ENCODE data around the gene FBXO36. TPM values are rescaled to one million over a fixed set of nuclear protein-coding genes. Genes with fewer than 3 reads are reported as not detected.

The FBXO36 gene
- total and polyA plus RNA-seq, 4 donors = 0.56 to 1.3 (median 0.69) TPM

- DNase-seq (ENCODE audit: low spot score) = no peak
- Histone ChIP-seq H3K9ac (ENCODE audit: low read depth in 1 of 2, low read length in 2 of 2) (no peak overlapping the region), H3K36me3 (ENCODE audit: control insufficient read depth in 4 of 4, insufficient read depth in 3 of 4, low read depth in 1 of 4, low read length in 3 of 4) (peaks cover 3 to 11% (median 6%) of the 10 kb centered on the region in 4 donors), H3K9me3 (ENCODE audit: control insufficient read depth in 4 of 4, low read length in 3 of 4) (no peaks in the 10 kb centered on the region), H3K4me1 (ENCODE audit: control insufficient read depth in 4 of 4, insufficient read depth in 4 of 4, low read length in 3 of 4) (peaks cover 0 to 6% (median 3%) of the 10 kb centered on the region in 4 donors), H3K4me3 (ENCODE audit: low read depth in 1 of 3, low read length in 3 of 3) (no peak overlapping the region), H3K27ac (ENCODE audit: low read depth in 1 of 2, low read length in 2 of 2) (no peak overlapping the region), H3K27me3 (ENCODE audit: control insufficient read depth in 4 of 4, insufficient read depth in 4 of 4, low read length in 3 of 4) (no peaks in the 10 kb centered on the region)
- WGBS = 67% methylated on average over 1 of the region's 1 CpG
- TF ChIP-seq RAD21 (IDR thresholded peaks at IDR 0.05) (no peak), MAX (IDR thresholded peaks at IDR 0.05) (no peak), GABPA (IDR thresholded peaks at IDR 0.05 in 1 of 2, conservative IDR thresholded peaks at IDR 0.05 in 1 of 2) (no peak), EGR1 (IDR thresholded peaks at IDR 0.05; ENCODE audit: low read depth in 2 of 2) (no peak), JUND (IDR thresholded peaks at IDR 0.05) (no peak), YY1 (IDR thresholded peaks at IDR 0.05) (no peak), TAF1 (conservative IDR thresholded peaks at IDR 0.05) (no peak)
- TF ChIP-seq, protein P1, sequence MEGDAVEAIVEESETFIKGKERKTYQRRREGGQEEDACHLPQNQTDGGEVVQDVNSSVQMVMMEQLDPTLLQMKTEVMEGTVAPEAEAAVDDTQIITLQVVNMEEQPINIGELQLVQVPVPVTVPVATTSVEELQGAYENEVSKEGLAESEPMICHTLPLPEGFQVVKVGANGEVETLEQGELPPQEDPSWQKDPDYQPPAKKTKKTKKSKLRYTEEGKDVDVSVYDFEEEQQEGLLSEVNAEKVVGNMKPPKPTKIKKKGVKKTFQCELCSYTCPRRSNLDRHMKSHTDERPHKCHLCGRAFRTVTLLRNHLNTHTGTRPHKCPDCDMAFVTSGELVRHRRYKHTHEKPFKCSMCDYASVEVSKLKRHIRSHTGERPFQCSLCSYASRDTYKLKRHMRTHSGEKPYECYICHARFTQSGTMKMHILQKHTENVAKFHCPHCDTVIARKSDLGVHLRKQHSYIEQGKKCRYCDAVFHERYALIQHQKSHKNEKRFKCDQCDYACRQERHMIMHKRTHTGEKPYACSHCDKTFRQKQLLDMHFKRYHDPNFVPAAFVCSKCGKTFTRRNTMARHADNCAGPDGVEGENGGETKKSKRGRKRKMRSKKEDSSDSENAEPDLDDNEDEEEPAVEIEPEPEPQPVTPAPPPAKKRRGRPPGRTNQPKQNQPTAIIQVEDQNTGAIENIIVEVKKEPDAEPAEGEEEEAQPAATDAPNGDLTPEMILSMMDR (IDR thresholded peaks at IDR 0.05; ENCODE audit: low read depth, low read length, missing input control) = no peak
Measured at GRCh38 chr2:229873123-229873581, 49.2 kb upstream of the FBXO36 start.

GRCh38 chr2:229874647-229875046 is 47.7 kb upstream of the FBXO36 start:
- no peak overlapping the region for H3K4me3 ChIP-seq (ENCODE audit: low read depth in 1 of 3, low read length in 3 of 3)
- no peak for TF ChIP-seq FOXA1 (IDR thresholded peaks at IDR 0.05)
- TF ChIP-seq RAD21 (IDR thresholded peaks at IDR 0.05) = no peak
- no peak for TF ChIP-seq FOXA2 (IDR thresholded peaks at IDR 0.05)
- TF ChIP-seq, protein P2, sequence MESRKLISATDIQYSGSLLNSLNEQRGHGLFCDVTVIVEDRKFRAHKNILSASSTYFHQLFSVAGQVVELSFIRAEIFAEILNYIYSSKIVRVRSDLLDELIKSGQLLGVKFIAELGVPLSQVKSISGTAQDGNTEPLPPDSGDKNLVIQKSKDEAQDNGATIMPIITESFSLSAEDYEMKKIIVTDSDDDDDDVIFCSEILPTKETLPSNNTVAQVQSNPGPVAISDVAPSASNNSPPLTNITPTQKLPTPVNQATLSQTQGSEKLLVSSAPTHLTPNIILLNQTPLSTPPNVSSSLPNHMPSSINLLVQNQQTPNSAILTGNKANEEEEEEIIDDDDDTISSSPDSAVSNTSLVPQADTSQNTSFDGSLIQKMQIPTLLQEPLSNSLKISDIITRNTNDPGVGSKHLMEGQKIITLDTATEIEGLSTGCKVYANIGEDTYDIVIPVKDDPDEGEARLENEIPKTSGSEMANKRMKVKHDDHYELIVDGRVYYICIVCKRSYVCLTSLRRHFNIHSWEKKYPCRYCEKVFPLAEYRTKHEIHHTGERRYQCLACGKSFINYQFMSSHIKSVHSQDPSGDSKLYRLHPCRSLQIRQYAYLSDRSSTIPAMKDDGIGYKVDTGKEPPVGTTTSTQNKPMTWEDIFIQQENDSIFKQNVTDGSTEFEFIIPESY (IDR thresholded peaks at IDR 0.05) = no peak
- no peak for TF ChIP-seq NR2F2 (IDR thresholded peaks at IDR 0.05)
- H3K4me1 ChIP-seq (ENCODE audit: control insufficient read depth in 4 of 4, insufficient read depth in 4 of 4, low read length in 3 of 4) = peaks cover 0 to 6% (median 3%) of the 10 kb centered on the region in 4 donors
- H3K27ac ChIP-seq (ENCODE audit: low read depth in 1 of 2, low read length in 2 of 2) = no peak overlapping the region
- no peak overlapping the region for H3K9ac ChIP-seq (ENCODE audit: low read depth in 1 of 2, low read length in 2 of 2)
- peaks cover 3 to 20% (median 13%) of the 10 kb centered on the region in 4 donors for H3K36me3 ChIP-seq (ENCODE audit: control insufficient read depth in 4 of 4, insufficient read depth in 3 of 4, low read depth in 1 of 4, low read length in 3 of 4)
- no peaks in the 10 kb centered on the region for H3K27me3 ChIP-seq (ENCODE audit: control insufficient read depth in 4 of 4, insufficient read depth in 4 of 4, low read length in 3 of 4)
- no peak for DNase-seq (ENCODE audit: low spot score)
- 93% methylated on average over 4 of the region's 4 CpGs for WGBS
- no peaks in the 10 kb centered on the region for H3K9me3 ChIP-seq (ENCODE audit: control insufficient read depth in 4 of 4, low read length in 3 of 4)

DNA sequence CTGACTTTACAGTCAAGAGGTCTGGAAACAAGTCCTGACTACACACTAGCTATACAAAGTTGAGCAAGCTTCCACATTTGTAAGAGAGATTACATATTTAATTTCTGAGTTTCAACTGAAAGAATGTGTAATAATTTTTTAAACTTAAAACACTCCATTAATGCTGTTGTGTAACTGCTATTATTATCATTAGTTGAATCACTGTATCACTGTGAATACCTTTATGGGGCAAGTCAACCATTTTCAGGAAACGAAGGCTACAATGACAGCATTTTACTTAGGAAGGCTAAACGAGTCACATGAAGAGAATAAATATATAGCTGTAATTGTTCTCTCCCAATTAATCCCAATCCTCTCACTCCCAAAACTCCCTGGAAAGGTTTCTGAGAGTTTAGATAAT is 46.8 kb upstream of the FBXO36 start:
- no peaks in the 10 kb centered on the region for H3K27me3 ChIP-seq (ENCODE audit: control insufficient read depth in 4 of 4, insufficient read depth in 4 of 4, low read length in 3 of 4)
- WGBS = 91% methylated on average over 2 of the region's 2 CpGs
- no peak overlapping the region for H3K4me3 ChIP-seq (ENCODE audit: low read depth in 1 of 3, low read length in 3 of 3)
- H3K27ac ChIP-seq (ENCODE audit: low read depth in 1 of 2, low read length in 2 of 2) = no peak overlapping the region
- H3K4me1 ChIP-seq (ENCODE audit: control insufficient read depth in 4 of 4, insufficient read depth in 4 of 4, low read length in 3 of 4) = peaks cover 0 to 7% (median 3%) of the 10 kb centered on the region in 4 donors
- H3K9ac ChIP-seq (ENCODE audit: low read depth in 1 of 2, low read length in 2 of 2) = no peak overlapping the region
- peaks cover 3 to 20% (median 17%) of the 10 kb centered on the region in 4 donors for H3K36me3 ChIP-seq (ENCODE audit: control insufficient read depth in 4 of 4, insufficient read depth in 3 of 4, low read depth in 1 of 4, low read length in 3 of 4)
- DNase-seq (ENCODE audit: low spot score) = no peak
- no peaks in the 10 kb centered on the region for H3K9me3 ChIP-seq (ENCODE audit: control insufficient read depth in 4 of 4, low read length in 3 of 4)
- TF ChIP-seq REST (IDR thresholded peaks at IDR 0.05) (no peak), GABPA (IDR thresholded peaks at IDR 0.05 in 1 of 2, conservative IDR thresholded peaks at IDR 0.05 in 1 of 2) (no peak), ATF3 (IDR thresholded peaks at IDR 0.05) (no peak), JUND (IDR thresholded peaks at IDR 0.05) (no peak), FOXA2 (IDR thresholded peaks at IDR 0.05) (no peak), NR2F2 (IDR thresholded peaks at IDR 0.05) (no peak), MAX (IDR thresholded peaks at IDR 0.05) (no peak), RXRA (IDR thresholded peaks at IDR 0.05) (no peak), EGR1 (IDR thresholded peaks at IDR 0.05; ENCODE audit: low read depth in 2 of 2) (no peak), SP1 (IDR thresholded peaks at IDR 0.05) (no peak), TAF1 (conservative IDR thresholded peaks at IDR 0.05) (no peak), FOXA1 (IDR thresholded peaks at IDR 0.05) (no peak), RAD21 (IDR thresholded peaks at IDR 0.05) (no peak)
- TF ChIP-seq, protein P1 (IDR thresholded peaks at IDR 0.05; ENCODE audit: low read depth, low read length, missing input control) = no peak
